Esophagus muscularis mucosa (tissue), 4 donors: ENCODE results near the gene ADAMTS6. TPM values are rescaled to one million over a fixed set of nuclear protein-coding genes. Genes with fewer than 3 reads are reported as not detected.

ENCODE experiments used
- DNase-seq: peaks from one replicate; pipeline ENCODE4 v3.0.0-alpha.2; 2017; ENCODE audit errors: extremely low spot score
- H3K27ac ChIP-seq, 4 donors: fragments of 200-600 bp; sonication (generic); replicated peaks in 1 of 4; 1 replicate in 3 of 4; 2 replicates in 1 of 4; pipeline ENCODE4 v1.5.1; 2016 to 2019; ENCODE audit warnings: mild to moderate bottlenecking in 1 of 4
- H3K27me3 ChIP-seq, 4 donors: fragments of 200-600 bp; sonication (generic); one replicate each; pipeline versions ENCODE4 v1.5.1 to v1.6.0; 2016 to 2019
- H3K36me3 ChIP-seq, 4 donors: fragments of 200-600 bp; sonication (generic); one replicate each; pipeline ENCODE4 v1.5.1; 2016 to 2019
- H3K4me1 ChIP-seq, 4 donors: fragments of 200-600 bp; sonication (generic); one replicate each; pipeline ENCODE4 v1.5.1; 2016 to 2019
- H3K4me3 ChIP-seq, 4 donors: fragments of 200-600 bp; sonication (generic); 1 replicate in 2 of 4; 2 replicates in 2 of 4; pipeline ENCODE4 v1.5.1; 2016 to 2019; ENCODE audit warnings: mild to moderate bottlenecking in 4 of 4, moderate library complexity in 1 of 4
- H3K9me3 ChIP-seq, 4 donors: fragments of 200-600 bp; sonication (generic); 1 replicate in 3 of 4; 2 replicates in 1 of 4; pipeline ENCODE4 v1.5.1; 2016 to 2019
- CTCF ChIP-seq, 3 experiments: fragments of 200-600 bp in 2 of 3; fragments of 450-650 bp in 1 of 3; sonication (generic) in 2 of 3; IDR thresholded peaks; one replicate each; pipeline ENCODE4 v1.5.1; 2017 to 2019; ENCODE audit warnings: antibody characterized with exemption in 3 of 3, mild to moderate bottlenecking in 2 of 3, moderate library complexity in 1 of 3
- EP300 ChIP-seq: sonication (generic); formaldehyde crosslinking; IDR thresholded peaks from one replicate; pipeline ENCODE4 v1.6.1; 2017; ENCODE audit warnings: antibody characterized with exemption
- POLR2A ChIP-seq: fragments of 450-650 bp; IDR thresholded peaks from one replicate; pipeline ENCODE4 v1.6.1; 2017; ENCODE audit warnings: antibody characterized with exemption, moderate library complexity, mild to moderate bottlenecking, low read depth
- POLR2AphosphoS5 ChIP-seq, 2 donors: sonication (generic); formaldehyde crosslinking; IDR thresholded peaks; one replicate each; pipeline ENCODE4 v1.6.1; 2017; ENCODE audit warnings: antibody characterized with exemption in 2 of 2
- WGBS: methylation state at CpG from one replicate; pipeline ENCODE4 v1.1.5; 2018; 5-methylcytosine and 5-hydroxymethylcytosine counted together
- intact Hi-C: fragments of 100-400 bp; cut with DNase I; formaldehyde crosslinking; loops from one replicate; pipeline ENCODE4 v1.15.1; 2023
- total RNA-seq, 4 donors: library from RNA; depleted of rRNA; stranded (reverse); fragments of >200 nt; gene quantifications; one replicate each; pipeline versions ENCODE4 v1.1.0 to v1.2.1, GENCODE V29; 2016

The ADAMTS6 gene
- total RNA-seq, 4 donors from 2014 or later = 1.4 to 4.2 (median 2.7) TPM

GRCh38 chr5:65171645-65172044 lies 310.1 kb downstream of the ADAMTS6 start:
- Histone ChIP-seq H3K4me1 (no peaks in the 10 kb centered on the region), H3K4me3 (no peak overlapping the region), H3K9me3 (no peaks in the 10 kb centered on the region), H3K36me3 (peaks cover 0 to 6% (median 0%) of the 10 kb centered on the region in 4 donors), H3K27ac (no peak overlapping the region), H3K27me3 (no peaks in the 10 kb centered on the region)
- intact Hi-C loops = no loop called here
- TF ChIP-seq CTCF (IDR thresholded peaks at IDR 0.05) (no peak), POLR2AphosphoS5 (IDR thresholded peaks at IDR 0.05) (no peak), POLR2A (no peak), EP300 (no peak)
- DNase-seq = no peak
- WGBS = 90% methylated on average over 4 of the region's 4 CpGs

- Histone ChIP-seq H3K9me3 (no peaks in the 10 kb centered on the region), H3K4me1 (no peaks in the 10 kb centered on the region), H3K4me3 (no peak overlapping the region), H3K27me3 (no peaks in the 10 kb centered on the region), H3K27ac (no peak overlapping the region), H3K36me3 (no peaks in the 10 kb centered on the region)
- intact Hi-C loops = no loop called here
- no peak for TF ChIP-seq POLR2A
- TF ChIP-seq EP300 = no peak
- TF ChIP-seq CTCF (IDR thresholded peaks at IDR 0.05) = no peak
- no peak for TF ChIP-seq POLR2AphosphoS5 (IDR thresholded peaks at IDR 0.05)
- 86% methylated on average over 10 of the region's 10 CpGs for WGBS
- DNase-seq = no peak
These were observed 318.0 kb downstream of the ADAMTS6 start for GRCh38 chr5:65163698-65164097.

GRCh38 chr5:65161655-65162054 lies 320.1 kb downstream of the ADAMTS6 start:
- Histone ChIP-seq H3K27ac (no peak overlapping the region), H3K27me3 (no peaks in the 10 kb centered on the region), H3K36me3 (no peaks in the 10 kb centered on the region), H3K9me3 (no peaks in the 10 kb centered on the region), H3K4me1 (no peaks in the 10 kb centered on the region), H3K4me3 (no peak overlapping the region)
- intact Hi-C loops = no loop called here
- WGBS = 86% methylated on average over 1 of the region's 1 CpG
- DNase-seq = no peak
- no peak for TF ChIP-seq CTCF (IDR thresholded peaks at IDR 0.05)
- TF ChIP-seq EP300 = no peak
- no peak for TF ChIP-seq POLR2A
- TF ChIP-seq POLR2AphosphoS5 (IDR thresholded peaks at IDR 0.05) = no peak

GRCh38 chr5:65157906-65158603 lies 323.7 kb downstream of the ADAMTS6 start:
- Histone ChIP-seq H3K27me3 (no peaks in the 10 kb centered on the region), H3K4me3 (no peak overlapping the region), H3K4me1 (no peaks in the 10 kb centered on the region), H3K27ac (no peak overlapping the region), H3K9me3 (no peaks in the 10 kb centered on the region), H3K36me3 (no peaks in the 10 kb centered on the region)
- TF ChIP-seq CTCF (IDR thresholded peaks at IDR 0.05) (no peak), POLR2A (no peak), POLR2AphosphoS5 (IDR thresholded peaks at IDR 0.05) (no peak), EP300 (no peak)
- no peak for DNase-seq
- intact Hi-C loops = no loop called here
- WGBS = 89% methylated on average over 4 of the region's 4 CpGs

- Histone ChIP-seq H3K27ac (no peak overlapping the region), H3K36me3 (no peaks in the 10 kb centered on the region), H3K9me3 (no peaks in the 10 kb centered on the region), H3K27me3 (no peaks in the 10 kb centered on the region), H3K4me1 (peaks cover 0 to 2% (median 0%) of the 10 kb centered on the region in 4 donors), H3K4me3 (no peak overlapping the region)
- intact Hi-C loops = no loop called here
- no peak for DNase-seq
- WGBS = 77% methylated on average over 2 of the region's 2 CpGs
- TF ChIP-seq CTCF (IDR thresholded peaks at IDR 0.05) (no peak), POLR2A (no peak), EP300 (no peak), POLR2AphosphoS5 (IDR thresholded peaks at IDR 0.05) (no peak)
These were observed 324.8 kb downstream of the ADAMTS6 start for GRCh38 chr5:65156933-65157332.
